HepG2 (cell line): ENCODE data around the gene NLRP12. TPM values are rescaled to one million over a fixed set of nuclear protein-coding genes. Genes with fewer than 3 reads are reported as not detected.

Experiments
- ATF7-NPFF ChIP-seq: sonication (generic); formaldehyde crosslinking; IDR thresholded peaks from 2 replicates; pipeline ENCODE4 v1.8.1; 2023; ENCODE audit warnings: mild to moderate bottlenecking, low read depth, missing genetic modification reagents, moderate library complexity
- DNMT1 ChIP-seq: sonication (generic); formaldehyde crosslinking; IDR thresholded peaks from 2 replicates; pipeline ENCODE4 v1.5.1; 2020; ENCODE audit warnings: mild to moderate bottlenecking, missing genetic modification reagents
- KDM5B ChIP-seq: sonication (generic); formaldehyde crosslinking; IDR thresholded peaks from 2 replicates; pipeline ENCODE4 v1.4.0; 2020; ENCODE audit warnings: missing genetic modification reagents, mild to moderate bottlenecking, borderline replicate concordance
- MATR3 ChIP-seq: sonication (generic); formaldehyde crosslinking; IDR thresholded peaks from 2 replicates; pipeline ENCODE4 v1.4.0; 2020; ENCODE audit warnings: missing genetic modification reagents
- POLR2G ChIP-seq: fragments of 200-400 bp; formaldehyde crosslinking; IDR thresholded peaks from 2 replicates; pipeline ENCODE4 v1.6.1; 2018; ENCODE audit warnings: mild to moderate bottlenecking, low read depth, low read length, moderate library complexity
- SP2 ChIP-seq: sonication (generic); formaldehyde crosslinking; IDR thresholded peaks from 2 replicates; pipeline ENCODE4 v1.5.1; 2020; ENCODE audit warnings: mild to moderate bottlenecking, missing genetic modification reagents
- TOE1 ChIP-seq: sonication (generic); formaldehyde crosslinking; IDR thresholded peaks from 2 replicates; pipeline ENCODE4 v1.4.0; 2020; ENCODE audit warnings: mild to moderate bottlenecking, missing genetic modification reagents
- ZNF124 ChIP-seq: sonication (generic); formaldehyde crosslinking; IDR thresholded peaks from 2 replicates; pipeline ENCODE4 v1.4.0; 2020; ENCODE audit warnings: missing genetic modification reagents
- ZNF138 ChIP-seq: sonication (generic); formaldehyde crosslinking; IDR thresholded peaks from 2 replicates; pipeline ENCODE4 v1.5.0; 2020; ENCODE audit warnings: mild to moderate bottlenecking, low read depth, missing genetic modification reagents
- ZNF331 ChIP-seq: sonication (generic); formaldehyde crosslinking; IDR thresholded peaks from 2 replicates; pipeline ENCODE4 v1.4.0; 2020; ENCODE audit warnings: missing genetic modification reagents
- ZNF441 ChIP-seq: sonication (generic); formaldehyde crosslinking; IDR thresholded peaks from 2 replicates; pipeline ENCODE4 v1.7.0; 2021; ENCODE audit warnings: missing genetic modification reagents, borderline replicate concordance
- ZNF569 ChIP-seq: sonication (generic); formaldehyde crosslinking; IDR thresholded peaks from 2 replicates; pipeline ENCODE4 v1.5.0; 2020; ENCODE audit warnings: mild to moderate bottlenecking, missing genetic modification reagents, moderate library complexity, borderline replicate concordance
- ZNF644 ChIP-seq: IDR thresholded peaks from 2 replicates; pipeline ENCODE4 v1.6.1; 2016; ENCODE audit warnings: low read depth
- polyA plus RNA-seq, 8 experiments: library from polyadenylated mRNA; depleted of rRNA in 3 of 8; stranded (reverse) in 7 of 8; unstranded in 1 of 8; fragments of >200 nt; fragmentation: Illumina TruSeq in 4 of 8; extraction: Trizol in 4 of 8; gene quantifications; 2 replicates each; pipeline versions ENCODE4 v1.2.1 to v1.2.3, GENCODE V29; 2011 to 2016; ENCODE audit warnings: low read depth in 4 of 8, missing spikeins in 1 of 8, mixed read lengths in 1 of 8; ENCODE audit not compliant: insufficient read depth in 1 of 8
- total RNA-seq, 5 experiments: library from RNA; depleted of rRNA; stranded (reverse); fragments of >200 nt; fragmentation: Illumina TruSeq; extraction: Trizol; gene quantifications; 2 replicates each; pipeline ENCODE4 v1.2.3, GENCODE V29; 2016; ENCODE audit warnings: low read depth in 1 of 5
- TF ChIP-seq, protein P1 (sequence below): sonication (generic); formaldehyde crosslinking; IDR thresholded peaks from 2 replicates; pipeline ENCODE4 v1.4.0; 2020; ENCODE audit warnings: missing genetic modification reagents, borderline replicate concordance
- TF ChIP-seq, protein P2 (sequence below): sonication (generic); formaldehyde crosslinking; IDR thresholded peaks from 2 replicates; pipeline ENCODE4 v1.8.0; 2022; ENCODE audit warnings: mild to moderate bottlenecking, missing genetic modification reagents
- TF ChIP-seq, protein P3 (sequence below): sonication (generic); formaldehyde crosslinking; IDR thresholded peaks from 2 replicates; pipeline ENCODE4 v1.8.0; 2022; ENCODE audit warnings: missing genetic modification reagents, mild to moderate bottlenecking, borderline replicate concordance
- TF ChIP-seq, protein P4 (sequence below): sonication (generic); formaldehyde crosslinking; IDR thresholded peaks from 2 replicates; pipeline ENCODE4 v1.5.1; 2020; ENCODE audit warnings: mild to moderate bottlenecking, missing genetic modification reagents, moderate library complexity
- TF ChIP-seq, protein P5 (sequence below): sonication (generic); formaldehyde crosslinking; IDR thresholded peaks from 2 replicates; pipeline ENCODE4 v1.4.0; 2020; ENCODE audit warnings: missing genetic modification reagents

Gene NLRP12
- total and polyA plus RNA-seq, 2 of the 13 experiments (the other 11 are each of a cell fraction or from before 2014, with no cell fraction given): 0.15 to 0.20 TPM

DNA sequence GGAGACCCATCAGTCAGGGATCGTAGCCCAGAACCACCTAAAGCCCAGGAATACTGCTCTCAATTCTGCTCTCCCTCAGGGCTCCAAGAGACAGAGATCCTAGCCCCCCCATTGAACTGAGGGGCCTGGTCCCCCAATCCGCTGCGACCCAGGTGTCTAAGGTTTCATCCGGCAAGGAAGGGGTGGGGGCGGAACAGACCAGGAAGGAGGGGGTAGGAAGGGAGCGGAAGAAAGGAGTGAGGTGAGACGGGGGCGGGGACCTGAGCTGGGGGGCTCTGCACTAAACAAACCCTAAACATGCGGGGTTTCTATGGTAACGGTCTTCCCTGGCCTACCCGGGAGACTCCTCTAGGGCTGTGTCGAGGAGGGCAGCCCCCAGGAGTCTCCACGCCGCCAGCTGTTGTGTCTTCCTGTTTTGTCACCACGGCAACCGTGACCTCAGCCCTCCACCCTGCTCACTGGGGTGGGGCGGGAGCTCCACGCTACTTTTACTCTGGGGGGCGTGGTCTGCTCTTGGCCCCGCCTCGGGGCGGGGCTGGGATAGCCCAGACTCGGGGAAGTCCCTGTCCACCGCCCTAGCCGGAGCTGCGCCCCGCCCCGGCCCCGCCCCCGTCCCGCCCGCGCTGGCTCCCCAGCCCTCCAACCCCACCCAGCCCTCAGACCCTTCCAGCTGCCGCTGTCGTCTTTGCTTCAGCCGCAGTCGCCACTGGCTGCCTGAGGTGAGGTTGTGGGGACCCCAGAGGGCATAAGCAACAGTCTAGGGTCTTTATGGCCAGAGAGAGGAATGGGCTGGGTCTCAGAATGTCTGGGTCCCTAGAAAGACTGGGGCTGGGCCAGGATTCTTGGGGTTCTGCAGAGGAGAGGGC is 43.3 kb upstream of the NLRP12 start, which contains the start of gene MYADM (continued):
- TF ChIP-seq, protein P1, sequence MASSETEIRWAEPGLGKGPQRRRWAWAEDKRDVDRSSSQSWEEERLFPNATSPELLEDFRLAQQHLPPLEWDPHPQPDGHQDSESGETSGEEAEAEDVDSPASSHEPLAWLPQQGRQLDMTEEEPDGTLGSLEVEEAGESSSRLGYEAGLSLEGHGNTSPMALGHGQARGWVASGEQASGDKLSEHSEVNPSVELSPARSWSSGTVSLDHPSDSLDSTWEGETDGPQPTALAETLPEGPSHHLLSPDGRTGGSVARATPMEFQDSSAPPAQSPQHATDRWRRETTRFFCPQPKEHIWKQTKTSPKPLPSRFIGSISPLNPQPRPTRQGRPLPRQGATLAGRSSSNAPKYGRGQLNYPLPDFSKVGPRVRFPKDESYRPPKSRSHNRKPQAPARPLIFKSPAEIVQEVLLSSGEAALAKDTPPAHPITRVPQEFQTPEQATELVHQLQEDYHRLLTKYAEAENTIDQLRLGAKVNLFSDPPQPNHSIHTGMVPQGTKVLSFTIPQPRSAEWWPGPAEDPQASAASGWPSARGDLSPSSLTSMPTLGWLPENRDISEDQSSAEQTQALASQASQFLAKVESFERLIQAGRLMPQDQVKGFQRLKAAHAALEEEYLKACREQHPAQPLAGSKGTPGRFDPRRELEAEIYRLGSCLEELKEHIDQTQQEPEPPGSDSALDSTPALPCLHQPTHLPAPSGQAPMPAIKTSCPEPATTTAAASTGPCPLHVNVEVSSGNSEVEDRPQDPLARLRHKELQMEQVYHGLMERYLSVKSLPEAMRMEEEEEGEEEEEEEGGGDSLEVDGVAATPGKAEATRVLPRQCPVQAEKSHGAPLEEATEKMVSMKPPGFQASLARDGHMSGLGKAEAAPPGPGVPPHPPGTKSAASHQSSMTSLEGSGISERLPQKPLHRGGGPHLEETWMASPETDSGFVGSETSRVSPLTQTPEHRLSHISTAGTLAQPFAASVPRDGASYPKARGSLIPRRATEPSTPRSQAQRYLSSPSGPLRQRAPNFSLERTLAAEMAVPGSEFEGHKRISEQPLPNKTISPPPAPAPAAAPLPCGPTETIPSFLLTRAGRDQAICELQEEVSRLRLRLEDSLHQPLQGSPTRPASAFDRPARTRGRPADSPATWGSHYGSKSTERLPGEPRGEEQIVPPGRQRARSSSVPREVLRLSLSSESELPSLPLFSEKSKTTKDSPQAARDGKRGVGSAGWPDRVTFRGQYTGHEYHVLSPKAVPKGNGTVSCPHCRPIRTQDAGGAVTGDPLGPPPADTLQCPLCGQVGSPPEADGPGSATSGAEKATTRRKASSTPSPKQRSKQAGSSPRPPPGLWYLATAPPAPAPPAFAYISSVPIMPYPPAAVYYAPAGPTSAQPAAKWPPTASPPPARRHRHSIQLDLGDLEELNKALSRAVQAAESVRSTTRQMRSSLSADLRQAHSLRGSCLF (CRISPR knock-in tag): no peak
- TF ChIP-seq ZNF644 (CRISPR knock-in tag): no peak
- no peak for TF ChIP-seq MATR3
- no peak for TF ChIP-seq ZNF569 (CRISPR knock-in tag)
- TF ChIP-seq ZNF441 (CRISPR knock-in tag): 0 out of 2 replicates have a peak, but pooled peaks have one; percentile 52
- no peak for TF ChIP-seq ZNF124 (CRISPR knock-in tag)
- TF ChIP-seq POLR2G: peak; percentile 74
- TF ChIP-seq KDM5B (CRISPR knock-in tag): no peak
- TF ChIP-seq, protein P2, sequence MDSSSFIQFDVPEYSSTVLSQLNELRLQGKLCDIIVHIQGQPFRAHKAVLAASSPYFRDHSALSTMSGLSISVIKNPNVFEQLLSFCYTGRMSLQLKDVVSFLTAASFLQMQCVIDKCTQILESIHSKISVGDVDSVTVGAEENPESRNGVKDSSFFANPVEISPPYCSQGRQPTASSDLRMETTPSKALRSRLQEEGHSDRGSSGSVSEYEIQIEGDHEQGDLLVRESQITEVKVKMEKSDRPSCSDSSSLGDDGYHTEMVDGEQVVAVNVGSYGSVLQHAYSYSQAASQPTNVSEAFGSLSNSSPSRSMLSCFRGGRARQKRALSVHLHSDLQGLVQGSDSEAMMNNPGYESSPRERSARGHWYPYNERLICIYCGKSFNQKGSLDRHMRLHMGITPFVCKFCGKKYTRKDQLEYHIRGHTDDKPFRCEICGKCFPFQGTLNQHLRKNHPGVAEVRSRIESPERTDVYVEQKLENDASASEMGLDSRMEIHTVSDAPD (CRISPR knock-in tag): no peak
- TF ChIP-seq SP2 (CRISPR knock-in tag): peak; percentile 32; the same call in 1 of the 2 replicates
- TF ChIP-seq, protein P3, sequence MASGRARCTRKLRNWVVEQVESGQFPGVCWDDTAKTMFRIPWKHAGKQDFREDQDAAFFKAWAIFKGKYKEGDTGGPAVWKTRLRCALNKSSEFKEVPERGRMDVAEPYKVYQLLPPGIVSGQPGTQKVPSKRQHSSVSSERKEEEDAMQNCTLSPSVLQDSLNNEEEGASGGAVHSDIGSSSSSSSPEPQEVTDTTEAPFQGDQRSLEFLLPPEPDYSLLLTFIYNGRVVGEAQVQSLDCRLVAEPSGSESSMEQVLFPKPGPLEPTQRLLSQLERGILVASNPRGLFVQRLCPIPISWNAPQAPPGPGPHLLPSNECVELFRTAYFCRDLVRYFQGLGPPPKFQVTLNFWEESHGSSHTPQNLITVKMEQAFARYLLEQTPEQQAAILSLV (CRISPR knock-in tag): no peak
- no peak for TF ChIP-seq ZNF138 (CRISPR knock-in tag)
- no peak; the same call in 1 of the 2 replicates for TF ChIP-seq ZNF331 (CRISPR knock-in tag)
- no peak for TF ChIP-seq TOE1
- TF ChIP-seq DNMT1 (CRISPR knock-in tag): no peak
- no peak for TF ChIP-seq ATF7-NPFF (CRISPR knock-in tag)
- TF ChIP-seq, protein P4, sequence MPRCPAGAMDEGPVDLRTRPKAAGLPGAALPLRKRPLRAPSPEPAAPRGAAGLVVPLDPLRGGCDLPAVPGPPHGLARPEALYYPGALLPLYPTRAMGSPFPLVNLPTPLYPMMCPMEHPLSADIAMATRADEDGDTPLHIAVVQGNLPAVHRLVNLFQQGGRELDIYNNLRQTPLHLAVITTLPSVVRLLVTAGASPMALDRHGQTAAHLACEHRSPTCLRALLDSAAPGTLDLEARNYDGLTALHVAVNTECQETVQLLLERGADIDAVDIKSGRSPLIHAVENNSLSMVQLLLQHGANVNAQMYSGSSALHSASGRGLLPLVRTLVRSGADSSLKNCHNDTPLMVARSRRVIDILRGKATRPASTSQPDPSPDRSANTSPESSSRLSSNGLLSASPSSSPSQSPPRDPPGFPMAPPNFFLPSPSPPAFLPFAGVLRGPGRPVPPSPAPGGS (CRISPR knock-in tag): peak; percentile 63; the same call in 1 of the 2 replicates
- TF ChIP-seq, protein P5, sequence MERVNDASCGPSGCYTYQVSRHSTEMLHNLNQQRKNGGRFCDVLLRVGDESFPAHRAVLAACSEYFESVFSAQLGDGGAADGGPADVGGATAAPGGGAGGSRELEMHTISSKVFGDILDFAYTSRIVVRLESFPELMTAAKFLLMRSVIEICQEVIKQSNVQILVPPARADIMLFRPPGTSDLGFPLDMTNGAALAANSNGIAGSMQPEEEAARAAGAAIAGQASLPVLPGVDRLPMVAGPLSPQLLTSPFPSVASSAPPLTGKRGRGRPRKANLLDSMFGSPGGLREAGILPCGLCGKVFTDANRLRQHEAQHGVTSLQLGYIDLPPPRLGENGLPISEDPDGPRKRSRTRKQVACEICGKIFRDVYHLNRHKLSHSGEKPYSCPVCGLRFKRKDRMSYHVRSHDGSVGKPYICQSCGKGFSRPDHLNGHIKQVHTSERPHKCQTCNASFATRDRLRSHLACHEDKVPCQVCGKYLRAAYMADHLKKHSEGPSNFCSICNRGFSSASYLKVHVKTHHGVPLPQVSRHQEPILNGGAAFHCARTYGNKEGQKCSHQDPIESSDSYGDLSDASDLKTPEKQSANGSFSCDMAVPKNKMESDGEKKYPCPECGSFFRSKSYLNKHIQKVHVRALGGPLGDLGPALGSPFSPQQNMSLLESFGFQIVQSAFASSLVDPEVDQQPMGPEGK (CRISPR knock-in tag): peak; percentile 100
